HEK293T (cell line): ENCODE results near the gene KMT5C.

ENCODE experiments used
- CTCF ChIA-PET: fragments of 350-600 bp; formaldehyde crosslinking; extraction: SDS; loops from one replicate; lab custom pipeline; 2021; ENCODE audit warnings: antibody characterized with exemption, inconsistent platforms; lab: Yijun Ruan, JAX
- POLR2A ChIA-PET: fragments of 350-600 bp; formaldehyde crosslinking; extraction: SDS; loops from one replicate; lab custom pipeline; 2020; ENCODE audit warnings: antibody characterized with exemption, inconsistent platforms; lab: Yijun Ruan, JAX
- DNase-seq: peaks from one replicate; pipeline ENCODE4 v3.0.0; 2012; ENCODE audit warnings: mixed read lengths; ENCODE audit errors: extremely low spot score
- ARNT ChIP-seq: fragments of 450-650 bp; IDR thresholded peaks from 2 replicates; pipeline ENCODE4 v1.6.1; 2017; ENCODE audit warnings: mild to moderate bottlenecking
- BHLHE40 ChIP-seq: fragments of 450-650 bp; IDR thresholded peaks from 2 replicates; pipeline ENCODE4 v1.6.1; 2016; ENCODE audit warnings: mild to moderate bottlenecking, moderate library complexity, borderline replicate concordance
- CTBP1 ChIP-seq: fragments of 450-650 bp; IDR thresholded peaks from 2 replicates; pipeline ENCODE4 v1.6.1; 2016; ENCODE audit warnings: borderline replicate concordance
- ELF4 ChIP-seq: fragments of 450-650 bp; IDR thresholded peaks from 2 replicates; pipeline ENCODE4 v1.6.1; 2017; ENCODE audit warnings: antibody characterized with exemption
- FOXA1 ChIP-seq: fragments of 450-650 bp; IDR thresholded peaks from 2 replicates; pipeline ENCODE4 v1.6.1; 2016; ENCODE audit warnings: mild to moderate bottlenecking
- FOXK2 ChIP-seq: fragments of 450-650 bp; IDR thresholded peaks from 2 replicates; pipeline ENCODE4 v1.6.1; 2016; ENCODE audit warnings: mild to moderate bottlenecking
- FOXM1 ChIP-seq: fragments of 450-650 bp; IDR thresholded peaks from 2 replicates; pipeline ENCODE4 v1.6.1; 2017; ENCODE audit warnings: mild to moderate bottlenecking, borderline replicate concordance
- HDGF ChIP-seq: fragments of 450-650 bp; IDR thresholded peaks from 2 replicates; pipeline ENCODE4 v1.6.1; 2017; ENCODE audit warnings: antibody characterized with exemption, borderline replicate concordance
- L3MBTL2 ChIP-seq: fragments of 450-650 bp; conservative IDR thresholded peaks from 2 replicates; pipeline ENCODE4 v1.6.1; 2016; ENCODE audit warnings: mild to moderate bottlenecking
- LEF1 ChIP-seq: fragments of 450-650 bp; IDR thresholded peaks from 2 replicates; pipeline ENCODE4 v1.6.1; 2017; ENCODE audit warnings: mild to moderate bottlenecking, borderline replicate concordance
- NFRKB ChIP-seq: fragments of 450-650 bp; IDR thresholded peaks from 2 replicates; pipeline ENCODE4 v1.6.1; 2016; ENCODE audit warnings: mild to moderate bottlenecking, moderate library complexity
- SP1 ChIP-seq: fragments of 450-650 bp; IDR thresholded peaks from 2 replicates; pipeline ENCODE4 v1.6.1; 2017
- SUZ12 ChIP-seq: fragments of 450-650 bp; IDR thresholded peaks from 2 replicates; pipeline ENCODE4 v1.6.1; 2016; ENCODE audit warnings: mild to moderate bottlenecking
- TARDBP ChIP-seq: fragments of 450-650 bp; IDR thresholded peaks from 2 replicates; pipeline ENCODE4 v1.6.1; 2016
- ZNF384 ChIP-seq: fragments of 450-650 bp; IDR thresholded peaks from 2 replicates; pipeline ENCODE4 v1.6.1; 2016
- TF ChIP-seq, protein P1 (sequence below): fragments of 450-650 bp; IDR thresholded peaks from 2 replicates; pipeline ENCODE4 v1.6.1; 2016

The KMT5C gene

DNA sequence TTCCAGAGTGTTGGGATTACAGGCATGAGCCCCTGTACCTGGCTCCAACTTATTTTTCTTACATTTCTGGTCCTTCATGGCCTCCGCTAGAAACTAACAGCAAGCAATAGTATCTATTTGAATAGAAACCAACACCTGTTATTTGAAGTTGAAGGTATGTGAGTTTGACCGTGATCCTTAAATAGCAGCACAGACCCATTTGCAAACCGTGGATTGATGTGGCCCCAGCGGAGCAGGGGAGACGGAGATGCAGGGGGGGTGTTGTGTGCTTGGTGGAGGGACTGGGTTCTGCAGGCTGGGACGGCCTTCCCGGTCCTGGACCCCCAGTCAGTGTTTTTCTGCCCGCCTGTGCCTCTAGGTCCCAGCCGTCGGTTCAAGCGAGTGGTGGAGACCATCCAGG is 31.4 kb upstream of the KMT5C start:
- TF ChIP-seq, protein P1, sequence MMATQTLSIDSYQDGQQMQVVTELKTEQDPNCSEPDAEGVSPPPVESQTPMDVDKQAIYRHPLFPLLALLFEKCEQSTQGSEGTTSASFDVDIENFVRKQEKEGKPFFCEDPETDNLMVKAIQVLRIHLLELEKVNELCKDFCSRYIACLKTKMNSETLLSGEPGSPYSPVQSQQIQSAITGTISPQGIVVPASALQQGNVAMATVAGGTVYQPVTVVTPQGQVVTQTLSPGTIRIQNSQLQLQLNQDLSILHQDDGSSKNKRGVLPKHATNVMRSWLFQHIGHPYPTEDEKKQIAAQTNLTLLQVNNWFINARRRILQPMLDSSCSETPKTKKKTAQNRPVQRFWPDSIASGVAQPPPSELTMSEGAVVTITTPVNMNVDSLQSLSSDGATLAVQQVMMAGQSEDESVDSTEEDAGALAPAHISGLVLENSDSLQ: no peak
- no peak for TF ChIP-seq FOXA1
- TF ChIP-seq SP1: no peak
- no peak for TF ChIP-seq NFRKB
- no peak for TF ChIP-seq L3MBTL2
- no peak for TF ChIP-seq FOXK2
- no peak for TF ChIP-seq FOXM1
- no peak for TF ChIP-seq TARDBP
- no peak for TF ChIP-seq LEF1
- no peak for TF ChIP-seq ZNF384
- TF ChIP-seq BHLHE40: no peak
- ChIA-PET CTCF (no interaction called here), POLR2A (no interaction called here)
- DNase-seq: no peak

- TF ChIP-seq CTBP1: no peak
- no peak for DNase-seq
- ChIA-PET POLR2A (no interaction called here), CTCF (no interaction called here)
Observed at GRCh38 chr19:55309448-55309847, 30.2 kb upstream of the KMT5C start.

DNA sequence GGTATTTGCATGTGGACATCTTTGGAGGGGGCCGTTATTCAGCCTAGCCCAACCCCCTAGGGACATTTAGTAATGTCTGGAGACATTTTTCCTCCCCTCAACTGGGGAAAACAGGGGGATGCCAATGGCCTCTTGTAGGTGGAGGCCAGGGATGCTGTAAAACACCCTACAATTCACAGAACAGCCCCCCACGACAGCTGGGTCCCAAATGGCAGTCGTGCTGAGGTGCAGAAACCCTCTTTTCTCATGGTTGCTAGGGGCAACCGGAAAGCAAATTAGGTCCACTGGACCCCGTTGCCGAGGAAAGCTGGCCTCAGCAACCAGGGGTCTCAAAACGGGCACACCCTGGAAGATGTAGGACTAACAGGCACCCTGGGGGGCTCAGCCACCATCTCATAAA is 29.2 kb upstream of the KMT5C start:
- ChIA-PET CTCF (no interaction called here), POLR2A (no interaction called here)
- TF ChIP-seq L3MBTL2 (no peak), FOXA1 (no peak), FOXM1 (no peak), ELF4 (no peak), ARNT (no peak), SUZ12 (no peak), SP1 (no peak), CTBP1 (no peak), ZNF384 (no peak), FOXK2 (no peak), HDGF (no peak), NFRKB (no peak), TARDBP (no peak), LEF1 (no peak), BHLHE40 (no peak)
- TF ChIP-seq, protein P1: no peak

GRCh38 chr19:55311397-55311796 is 28.3 kb upstream of the KMT5C start:
- CTCF ChIA-PET: interaction anchor here (0.8 kb wide), 1 partner anchor 165 kb away, joined by 4 read pairs; the partner anchor contains the start of gene ZNF628
- TF ChIP-seq ARNT (no peak), BHLHE40 (no peak), TARDBP (no peak), FOXM1 (no peak), FOXA1 (no peak), NFRKB (no peak), L3MBTL2 (no peak)
- no peak for DNase-seq
- POLR2A ChIA-PET: interaction anchor here (1.3 kb wide), 1 partner anchor 96 kb away, joined by 3 read pairs; the partner anchor contains the start of gene UBE2S

More for the DNA sequence above, 29.2 kb upstream of the KMT5C start:
- DNase-seq: no peak

GRCh38 chr19:55311797-55312196 is 27.9 kb upstream of the KMT5C start:
- ChIA-PET POLR2A (interaction anchor here (1.3 kb wide), 1 partner anchor 96 kb away, joined by 3 read pairs; the partner anchor contains the start of gene UBE2S), CTCF (interaction anchor here (0.8 kb wide), 1 partner anchor 164 kb away, joined by 4 read pairs; the partner anchor contains the start of gene ZNF628)
- TF ChIP-seq, protein P1: no peak
- TF ChIP-seq FOXA1: no peak
- TF ChIP-seq FOXK2: no peak
- TF ChIP-seq L3MBTL2: no peak
- no peak for TF ChIP-seq BHLHE40
- TF ChIP-seq CTBP1: no peak
- no peak for TF ChIP-seq ZNF384
- no peak for TF ChIP-seq LEF1
- no peak for TF ChIP-seq NFRKB
- no peak for TF ChIP-seq SP1
- DNase-seq: no peak

DNA sequence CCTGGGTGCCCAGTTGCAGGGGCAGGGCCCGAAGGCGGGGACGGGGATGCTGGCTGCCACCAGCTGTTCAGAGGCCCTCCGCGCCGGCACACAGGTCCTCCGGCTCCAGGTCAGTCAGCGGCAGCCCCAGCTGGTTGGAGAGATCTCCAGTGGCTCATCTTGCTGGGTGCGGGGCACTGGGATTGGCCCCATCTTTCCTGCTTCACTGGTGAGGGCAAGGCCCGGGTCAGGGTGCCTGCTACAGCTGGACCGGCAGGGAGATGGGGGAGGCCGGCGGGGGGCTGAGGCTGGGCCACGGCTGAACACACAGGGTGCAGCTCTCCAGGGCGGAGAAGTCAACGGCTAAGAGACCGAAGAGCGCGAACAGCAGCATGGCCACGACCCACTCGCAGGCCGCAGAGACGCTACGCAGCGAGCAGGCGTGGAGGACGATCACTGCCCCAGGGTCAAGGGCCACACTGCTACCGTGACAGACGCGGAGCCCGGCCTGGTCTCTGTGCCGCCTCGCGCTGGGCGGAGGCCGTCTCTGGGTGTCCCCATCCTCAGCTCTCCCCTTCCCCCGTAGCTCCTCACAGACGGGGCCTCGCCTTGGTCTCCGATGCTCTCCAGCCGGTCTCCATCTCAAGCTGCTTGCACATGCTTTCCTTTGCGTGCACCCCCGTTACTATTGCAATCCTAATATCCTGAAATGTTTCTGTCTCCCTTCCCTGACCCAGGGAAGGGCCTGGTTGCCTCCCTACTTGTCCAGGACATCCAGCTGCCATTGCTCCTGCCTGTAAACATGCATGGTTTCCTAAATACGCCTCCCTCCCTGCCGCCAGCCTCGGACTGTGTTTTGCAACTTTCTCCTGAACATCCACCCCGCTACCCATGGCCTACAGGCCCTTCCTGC is 26.8 kb upstream of the KMT5C start:
- ChIA-PET CTCF (interaction anchor here (0.9 kb wide), 1 partner anchor 11 kb away, joined by 3 read pairs; no protein-coding TSS in a partner anchor), POLR2A (interaction anchor here (1.3 kb wide), 1 partner anchor 95 kb away, joined by 3 read pairs; the partner anchor contains the start of gene UBE2S)
- TF ChIP-seq SUZ12 (no peak), L3MBTL2 (no peak), ELF4 (no peak), NFRKB (no peak), LEF1 (no peak), CTBP1 (no peak), ZNF384 (no peak), TARDBP (no peak), FOXA1 (no peak), BHLHE40 (no peak), FOXM1 (no peak), HDGF (no peak), SP1 (no peak), FOXK2 (no peak), ARNT (no peak)
- TF ChIP-seq, protein P1: no peak
- no peak for DNase-seq
